C4-2B (cell line): ENCODE measurements around the gene COL9A1.

Experiments used
- H3K27ac ChIP-seq: fragments of 450-650 bp; 2 replicates; pipeline ENCODE4 v1.5.1; 2017
- ZFX ChIP-seq: fragments of 450-650 bp; IDR thresholded peaks from 2 replicates; pipeline ENCODE4 v1.6.1; 2017
- TF ChIP-seq, protein P1 (sequence below): fragments of 450-650 bp; conservative IDR thresholded peaks from 2 replicates; pipeline ENCODE4 v1.5.1; 2017; ENCODE audit warnings: mild to moderate bottlenecking

The COL9A1 gene

DNA sequence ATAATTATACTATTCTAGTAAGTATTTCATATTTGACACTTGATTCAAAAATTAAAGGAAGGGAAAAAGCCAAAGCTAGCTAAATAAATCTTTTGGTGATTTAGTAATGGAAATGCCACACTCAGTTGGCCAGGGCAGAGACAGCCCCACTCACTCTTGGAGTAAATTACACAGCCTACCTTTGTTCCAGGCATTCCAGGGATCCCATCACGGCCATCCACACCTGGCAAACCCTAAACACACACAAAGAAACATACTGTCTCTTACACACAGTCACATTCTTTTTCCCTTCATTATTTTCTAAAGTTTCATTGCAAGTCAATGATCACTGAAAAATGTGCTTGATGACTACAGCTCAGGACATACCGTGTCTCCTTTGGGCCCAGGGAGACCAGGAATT is 48.1 kb downstream of the COL9A1 start:
- H3K27ac ChIP-seq: no peak overlapping the region
- TF ChIP-seq, protein P1, sequence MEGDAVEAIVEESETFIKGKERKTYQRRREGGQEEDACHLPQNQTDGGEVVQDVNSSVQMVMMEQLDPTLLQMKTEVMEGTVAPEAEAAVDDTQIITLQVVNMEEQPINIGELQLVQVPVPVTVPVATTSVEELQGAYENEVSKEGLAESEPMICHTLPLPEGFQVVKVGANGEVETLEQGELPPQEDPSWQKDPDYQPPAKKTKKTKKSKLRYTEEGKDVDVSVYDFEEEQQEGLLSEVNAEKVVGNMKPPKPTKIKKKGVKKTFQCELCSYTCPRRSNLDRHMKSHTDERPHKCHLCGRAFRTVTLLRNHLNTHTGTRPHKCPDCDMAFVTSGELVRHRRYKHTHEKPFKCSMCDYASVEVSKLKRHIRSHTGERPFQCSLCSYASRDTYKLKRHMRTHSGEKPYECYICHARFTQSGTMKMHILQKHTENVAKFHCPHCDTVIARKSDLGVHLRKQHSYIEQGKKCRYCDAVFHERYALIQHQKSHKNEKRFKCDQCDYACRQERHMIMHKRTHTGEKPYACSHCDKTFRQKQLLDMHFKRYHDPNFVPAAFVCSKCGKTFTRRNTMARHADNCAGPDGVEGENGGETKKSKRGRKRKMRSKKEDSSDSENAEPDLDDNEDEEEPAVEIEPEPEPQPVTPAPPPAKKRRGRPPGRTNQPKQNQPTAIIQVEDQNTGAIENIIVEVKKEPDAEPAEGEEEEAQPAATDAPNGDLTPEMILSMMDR: no peak
- no peak for TF ChIP-seq ZFX

DNA sequence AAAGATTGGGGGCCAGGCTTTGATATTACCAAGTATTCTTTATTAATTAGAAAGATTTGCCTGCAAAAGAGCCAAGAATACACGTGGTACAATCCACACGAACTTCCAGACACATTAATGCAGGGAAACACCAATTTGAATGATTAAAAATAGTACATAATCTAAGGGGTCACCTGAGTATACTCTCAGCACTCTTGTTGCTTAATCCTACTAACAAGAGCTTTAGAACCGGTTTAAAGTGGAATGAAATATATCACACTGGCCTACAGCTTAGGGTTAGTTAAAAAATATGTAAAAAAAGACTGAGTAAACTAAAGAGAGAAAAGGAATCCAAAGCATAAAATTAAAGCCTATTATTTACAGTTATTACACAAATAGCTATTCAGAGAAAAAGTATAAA is 49.0 kb downstream of the COL9A1 start:
- no peak for TF ChIP-seq ZFX
- no peak overlapping the region for H3K27ac ChIP-seq

DNA sequence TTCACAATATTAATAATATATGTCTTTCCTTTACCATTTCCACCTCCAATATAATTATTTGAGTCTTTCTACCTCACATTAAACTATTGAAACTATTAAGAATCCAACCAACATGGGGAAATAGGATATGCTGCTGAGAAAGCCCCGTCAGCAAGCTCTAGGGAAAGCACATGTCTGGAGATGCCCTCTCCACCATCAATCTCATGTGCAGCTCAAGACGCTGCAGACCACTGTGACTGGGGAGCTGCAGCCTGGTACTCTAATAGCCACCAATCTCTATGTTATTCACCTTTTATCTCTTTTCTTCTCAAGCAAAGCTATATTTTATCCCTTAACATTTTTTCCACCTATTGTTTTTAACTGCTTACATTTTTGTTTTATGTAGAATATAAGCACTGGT is 50.3 kb downstream of the COL9A1 start:
- TF ChIP-seq, protein P1: no peak
- TF ChIP-seq ZFX: no peak

DNA sequence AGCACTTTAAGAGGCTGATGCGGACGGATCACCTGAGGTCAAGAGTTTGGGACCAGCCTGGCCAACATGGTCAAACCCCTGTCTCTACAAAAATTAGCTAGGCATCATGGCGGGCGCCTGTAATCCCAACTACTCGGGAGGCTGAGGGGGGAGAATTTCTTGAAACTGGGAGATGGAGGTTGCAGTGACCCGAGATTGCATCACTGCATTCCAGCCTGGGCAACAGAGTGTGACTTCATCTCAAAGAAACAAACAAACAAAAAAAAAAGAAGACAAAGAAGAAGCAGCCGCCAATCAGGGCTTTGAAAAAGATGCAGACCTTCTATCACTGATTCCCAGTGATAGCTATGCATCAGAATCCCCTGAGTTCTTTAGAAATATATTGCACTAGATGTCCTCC is 56.8 kb downstream of the COL9A1 start:
- H3K27ac ChIP-seq: no peak overlapping the region
- TF ChIP-seq, protein P1: no peak
- no peak for TF ChIP-seq ZFX

More for the DNA sequence above, 50.3 kb downstream of the COL9A1 start:
- no peak overlapping the region for H3K27ac ChIP-seq

DNA sequence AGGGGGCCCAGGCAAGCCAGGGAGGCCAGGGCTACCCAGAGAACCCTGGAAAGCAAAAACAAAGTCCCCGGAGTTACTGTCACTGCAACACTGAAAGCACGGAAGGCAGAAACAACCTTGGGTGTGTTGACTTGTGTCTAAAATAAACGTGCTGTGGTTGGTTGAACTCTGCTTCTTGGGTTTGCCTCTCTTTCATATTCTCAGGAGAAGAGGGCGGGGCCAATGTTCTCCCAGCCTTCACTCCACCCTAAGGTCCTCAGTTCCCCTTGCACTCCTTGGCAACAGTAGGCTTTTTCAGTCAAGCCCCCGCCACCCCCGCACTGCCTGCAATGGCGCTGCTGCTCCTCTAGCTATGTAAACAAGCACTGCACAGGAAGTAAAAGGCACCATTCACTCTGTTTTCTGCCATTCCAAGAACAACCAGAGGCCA is 60.9 kb downstream of the COL9A1 start:
- no peak overlapping the region for H3K27ac ChIP-seq
- no peak for TF ChIP-seq ZFX
- TF ChIP-seq, protein P1: no peak

DNA sequence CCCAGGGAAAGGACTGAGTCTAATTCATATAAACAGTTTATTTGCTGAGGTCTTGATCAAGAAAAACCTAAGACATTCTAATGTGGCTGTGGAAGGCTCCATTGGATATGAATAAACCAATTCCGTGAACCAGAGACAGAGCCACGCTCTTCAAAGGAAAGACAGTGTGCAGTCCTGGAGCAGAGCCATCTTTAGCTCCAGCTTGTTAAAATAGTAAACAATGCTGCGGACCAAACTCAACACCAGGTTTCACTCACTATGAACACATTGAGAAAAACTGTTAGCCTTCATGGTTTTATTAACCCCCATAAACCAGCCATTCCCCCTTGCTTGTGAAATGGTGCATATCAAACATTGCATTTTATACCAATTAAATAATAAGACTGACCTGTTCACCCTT is 61.9 kb downstream of the COL9A1 start:
- H3K27ac ChIP-seq: no peak overlapping the region
- TF ChIP-seq, protein P1: no peak
- no peak for TF ChIP-seq ZFX

DNA sequence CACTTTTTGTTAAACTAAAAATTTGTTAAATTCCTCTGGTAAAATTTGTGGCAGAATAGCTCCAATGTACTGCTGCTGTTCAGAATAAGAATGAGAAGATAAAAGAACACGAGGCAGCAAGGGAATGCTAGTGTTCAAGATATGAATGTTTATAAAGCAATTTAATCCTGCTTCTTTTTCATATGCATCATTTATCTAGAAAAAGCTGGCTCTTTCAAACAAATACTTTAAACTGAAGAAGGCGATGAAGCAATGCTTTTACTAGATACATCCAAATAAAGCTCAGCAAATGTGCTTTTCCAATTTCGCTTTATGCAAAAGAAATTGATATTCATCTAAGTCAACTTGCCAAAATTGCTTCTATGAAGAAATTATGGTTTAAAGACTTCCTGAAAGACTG is 66.5 kb downstream of the COL9A1 start:
- no peak overlapping the region for H3K27ac ChIP-seq

More for the DNA sequence above, 66.5 kb downstream of the COL9A1 start:
- TF ChIP-seq, protein P1: no peak
- no peak for TF ChIP-seq ZFX
